Hepatocyte (in vitro differentiated cells): Measurements from ENCODE around the gene HCRTR1. TPM values are rescaled to one million over a fixed set of nuclear protein-coding genes. Genes with fewer than 3 reads are reported as not detected.

Source experiments
- DNase-seq: peaks from one replicate; pipeline ENCODE4 v3.0.0-alpha.2; 2016; ENCODE audit warnings: low spot score
- H2AFZ ChIP-seq: fragments of 200-600 bp; sonication (generic); 2 replicates; pipeline ENCODE4 v1.6.0; 2016; ENCODE audit warnings: antibody characterized with exemption, mild to moderate bottlenecking
- H3K27ac ChIP-seq: fragments of 200-600 bp; sonication (generic); 2 replicates; pipeline ENCODE4 v1.5.1; 2016; ENCODE audit warnings: mild to moderate bottlenecking
- H3K27me3 ChIP-seq: fragments of 200-600 bp; sonication (generic); 2 replicates; pipeline ENCODE4 v1.6.1; 2016
- H3K36me3 ChIP-seq: fragments of 200-600 bp; sonication (generic); replicated peaks from 2 replicates; pipeline ENCODE4 v1.5.1; 2016; ENCODE audit warnings: low read depth; ENCODE audit not compliant: insufficient read depth
- H3K4me1 ChIP-seq: fragments of 200-600 bp; sonication (generic); 2 replicates; pipeline ENCODE4 v1.5.1; 2016; ENCODE audit warnings: mild to moderate bottlenecking, moderate library complexity; ENCODE audit not compliant: insufficient read depth
- H3K4me2 ChIP-seq: fragments of 200-600 bp; sonication (generic); 2 replicates; pipeline ENCODE4 v1.6.0; 2016
- H3K4me3 ChIP-seq: fragments of 200-600 bp; sonication (generic); 2 replicates; pipeline ENCODE4 v1.5.1; 2016; ENCODE audit warnings: mild to moderate bottlenecking
- H3K79me2 ChIP-seq: fragments of 200-600 bp; sonication (generic); 2 replicates; pipeline ENCODE4 v1.6.0; 2017; ENCODE audit warnings: mild to moderate bottlenecking
- H3K9me2 ChIP-seq: fragments of 200-600 bp; sonication (generic); replicated peaks from 2 replicates; pipeline ENCODE4 v1.6.0; 2017; ENCODE audit warnings: mild to moderate bottlenecking; ENCODE audit not compliant: insufficient read depth
- H3K9me3 ChIP-seq: fragments of 200-600 bp; sonication (generic); 2 replicates; pipeline ENCODE4 v1.5.1; 2016; ENCODE audit warnings: low read depth, mild to moderate bottlenecking
- H4K20me1 ChIP-seq: fragments of 200-600 bp; sonication (generic); 2 replicates; pipeline ENCODE4 v1.6.0; 2016; ENCODE audit warnings: mild to moderate bottlenecking; ENCODE audit not compliant: insufficient read depth, poor library complexity, severe bottlenecking
- CTCF ChIP-seq: fragments of 200-600 bp; sonication (generic); IDR thresholded peaks from 2 replicates; pipeline ENCODE4 v1.5.1; 2016; ENCODE audit warnings: antibody characterized with exemption, mild to moderate bottlenecking; ENCODE audit not compliant: poor library complexity
- EZH2 ChIP-seq: fragments of 200-600 bp; sonication (generic); IDR thresholded peaks from 2 replicates; pipeline ENCODE4 v1.6.1; 2016; ENCODE audit warnings: antibody characterized with exemption, mild to moderate bottlenecking, borderline replicate concordance
- EZH2phosphoT487 ChIP-seq: fragments of 200-600 bp; sonication (generic); IDR thresholded peaks from one replicate; pipeline ENCODE4 v1.6.1; 2018; ENCODE audit warnings: antibody characterized with exemption, mild to moderate bottlenecking, low read depth, moderate library complexity; ENCODE audit not compliant: unreplicated experiment, severe bottlenecking
- whole genome bisulfite sequencing: methylation state at CpG from one replicate; pipeline ENCODE4 v1.1.6; 2016; ENCODE audit warnings: low lambda C conversion rate; ENCODE audit errors: missing lambda C conversion rate; 5-methylcytosine and 5-hydroxymethylcytosine counted together
- polyA plus RNA-seq: library from polyadenylated mRNA; unstranded; fragments of >200 nt; fragmentation: Nextera tagmentation; extraction: Ambion mirVana; gene quantifications from 2 replicates; pipeline ENCODE4 v1.2.1, GENCODE V29; 2016
- total RNA-seq: library from RNA; depleted of rRNA; stranded (reverse); fragments of >200 nt; gene quantifications from 2 replicates; pipeline ENCODE4 v1.2.3, GENCODE V29; 2014

HCRTR1 gene
- total and polyA plus RNA-seq, 2 experiments from 2014 or later: not detected

- TF ChIP-seq EZH2 (no peak), EZH2phosphoT487 (no peak), CTCF (no peak)
- WGBS: 84% methylated on average over 14 of the region's 14 CpGs
Measured at GRCh38 chr1:31571340-31572295, 45.9 kb upstream of the HCRTR1 start.

GRCh38 chr1:31572323-31573104 is 45.0 kb upstream of the HCRTR1 start:
- H3K27ac ChIP-seq: peak overlapping the region; percentile 68
- H3K9me2 ChIP-seq: no peaks in the 10 kb centered on the region
- H3K9me3 ChIP-seq: no peaks in the 10 kb centered on the region
- no peak for DNase-seq
- WGBS: 78% methylated on average over 6 of the region's 7 CpGs
- H3K4me3 ChIP-seq: no peak overlapping the region
- no peaks in the 10 kb centered on the region for H3K36me3 ChIP-seq
- H3K27me3 ChIP-seq: no peaks in the 10 kb centered on the region
- peaks cover 11% of the 10 kb centered on the region for H3K79me2 ChIP-seq
- peaks cover 47% of the 10 kb centered on the region for H3K4me1 ChIP-seq
- TF ChIP-seq EZH2phosphoT487 (no peak), EZH2 (no peak), CTCF (no peak)
- no peak overlapping the region for H2AFZ ChIP-seq
- H3K4me2 ChIP-seq: no peak overlapping the region
- no peaks in the 10 kb centered on the region for H4K20me1 ChIP-seq

More at GRCh38 chr1:31571340-31572295, 45.9 kb upstream of the HCRTR1 start:
- DNase-seq: no peak
- Histone ChIP-seq H2AFZ (no peak overlapping the region), H3K27me3 (no peaks in the 10 kb centered on the region), H3K4me3 (no peak overlapping the region), H3K36me3 (no peaks in the 10 kb centered on the region), H3K9me3 (no peaks in the 10 kb centered on the region), H3K79me2 (peaks cover 2% of the 10 kb centered on the region), H3K27ac (no peak overlapping the region), H3K4me2 (no peak overlapping the region), H3K4me1 (peaks cover 38% of the 10 kb centered on the region), H4K20me1 (no peaks in the 10 kb centered on the region), H3K9me2 (no peaks in the 10 kb centered on the region)

GRCh38 chr1:31573261-31573660 is 44.2 kb upstream of the HCRTR1 start:
- TF ChIP-seq EZH2phosphoT487 (no peak), EZH2 (no peak)
- no peak for DNase-seq
- 99% methylated on average over 8 of the region's 8 CpGs for WGBS
- Histone ChIP-seq H3K79me2 (peaks cover 16% of the 10 kb centered on the region), H3K4me3 (no peak overlapping the region), H3K27ac (peak overlapping the region; percentile 68), H3K9me2 (no peaks in the 10 kb centered on the region), H3K4me2 (no peak overlapping the region), H2AFZ (no peak overlapping the region), H3K27me3 (no peaks in the 10 kb centered on the region), H3K4me1 (peaks cover 52% of the 10 kb centered on the region), H4K20me1 (no peaks in the 10 kb centered on the region), H3K36me3 (no peaks in the 10 kb centered on the region), H3K9me3 (no peaks in the 10 kb centered on the region)
